Fibroblast of peridontal ligament (primary cell): ENCODE measurements around the gene OR2B2.
"Not testable (repeated sequence)": the region's sequence is repeated elsewhere in the genome, so short reads cannot be mapped to it uniquely, and the experiment has no call there.

Experiments used
- DNase-seq: peaks from one replicate; pipeline ENCODE4 v3.0.0-alpha.2; 2010; ENCODE audit errors: extremely low read depth

OR2B2 gene

GRCh38 chr6:27911956-27912446, at the start of gene OR2B2:
Gene OR2B2 (minus strand): TSS chr6:27912396. CDS start chr6:27912319, 77 bp downstream.
- DNase-seq: no peak

GRCh38 chr6:27957516-27957915, 45.3 kb upstream of the OR2B2 start:
- DNase-seq: no peak

GRCh38 chr6:27956941-27957340, 44.7 kb upstream of the OR2B2 start, which contains the start of gene OR2B6:
Gene OR2B6 (plus strand): TSS chr6:27957241. CDS start chr6:27957241, 0 bp downstream.
- no peak for DNase-seq

DNA sequence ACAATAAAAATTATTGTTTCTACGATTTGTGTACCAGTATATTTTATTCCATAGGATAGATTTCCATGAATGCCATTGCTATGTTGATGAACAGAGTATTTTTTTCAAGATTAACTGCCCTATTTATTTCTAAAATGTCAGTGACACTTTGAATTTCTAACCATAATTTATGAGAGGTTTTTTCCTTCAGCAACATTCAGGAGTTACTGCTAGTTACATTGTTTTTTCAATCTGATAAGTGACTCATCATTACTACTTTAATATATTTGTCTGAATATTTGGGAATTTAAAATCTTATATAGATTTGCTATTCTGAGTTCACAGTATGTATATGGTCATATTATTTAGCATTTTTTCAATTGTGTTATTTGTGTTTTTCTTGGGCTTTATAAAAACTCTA, 38.8 kb upstream of the OR2B2 start:
- no peak for DNase-seq

DNA sequence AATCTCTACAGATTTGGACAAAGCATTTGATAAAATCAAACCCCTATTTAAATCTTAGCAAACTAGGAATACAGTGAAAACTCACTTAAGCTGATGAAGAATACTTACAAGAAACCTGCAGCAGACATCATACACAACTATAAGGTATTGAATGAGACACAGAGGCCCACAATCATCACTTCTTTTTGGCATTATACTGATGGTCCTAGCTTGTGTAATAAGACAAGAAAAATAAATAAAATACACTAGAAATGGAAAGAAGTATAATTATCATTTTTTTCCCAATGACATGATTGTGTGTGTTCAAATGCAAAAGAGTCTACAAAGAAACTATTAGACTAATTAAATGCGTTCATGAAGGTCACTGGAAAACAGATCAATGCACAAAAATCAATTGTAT, 36.0 kb upstream of the OR2B2 start:
- no peak for DNase-seq

- DNase-seq: not testable (repeated sequence)
Observed at GRCh38 chr6:27943072-27943471, 30.9 kb upstream of the OR2B2 start.

GRCh38 chr6:27940766-27941165, 28.6 kb upstream of the OR2B2 start:
- DNase-seq: no peak

DNA sequence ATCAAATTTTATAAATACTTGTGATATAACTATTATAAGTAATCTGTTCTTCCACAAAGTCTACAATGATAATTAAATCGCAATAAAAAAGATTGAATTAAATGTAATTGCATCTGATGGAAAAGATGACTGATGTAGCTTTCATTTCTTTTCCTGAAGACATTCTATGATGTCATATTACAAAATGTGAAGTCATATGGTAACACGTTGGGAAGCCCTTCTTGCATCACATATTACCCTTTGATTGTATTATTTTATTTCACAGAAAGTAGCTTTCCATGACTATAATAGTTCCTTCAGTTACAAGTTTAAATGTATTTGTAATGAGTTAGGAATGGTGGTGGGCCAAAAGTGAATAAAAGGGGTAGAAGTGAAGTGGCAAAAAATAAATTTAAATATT, 19.0 kb upstream of the OR2B2 start:
- DNase-seq: no peak

DNA sequence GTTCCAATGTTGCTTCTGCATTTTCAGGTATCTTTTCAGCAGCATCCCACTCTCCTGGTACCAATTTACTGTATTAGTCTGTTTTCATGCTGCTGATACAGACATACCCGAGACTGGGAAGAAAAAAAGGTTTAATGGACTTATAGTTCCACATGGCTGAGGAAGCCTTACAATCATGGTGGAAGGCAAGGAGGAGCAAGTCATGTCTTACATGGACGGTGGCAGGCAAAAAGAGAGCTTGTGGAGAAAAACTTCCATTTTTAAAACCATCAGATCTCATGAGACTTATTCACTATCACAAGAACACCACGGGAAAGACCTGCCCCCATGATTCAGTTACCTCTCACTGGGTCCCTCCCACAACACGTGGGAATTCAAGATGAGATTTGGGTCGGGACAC, 17.7 kb upstream of the OR2B2 start:
- not testable (repeated sequence) for DNase-seq

GRCh38 chr6:27928041-27928440, 15.8 kb upstream of the OR2B2 start:
- not testable (repeated sequence) for DNase-seq

DNA sequence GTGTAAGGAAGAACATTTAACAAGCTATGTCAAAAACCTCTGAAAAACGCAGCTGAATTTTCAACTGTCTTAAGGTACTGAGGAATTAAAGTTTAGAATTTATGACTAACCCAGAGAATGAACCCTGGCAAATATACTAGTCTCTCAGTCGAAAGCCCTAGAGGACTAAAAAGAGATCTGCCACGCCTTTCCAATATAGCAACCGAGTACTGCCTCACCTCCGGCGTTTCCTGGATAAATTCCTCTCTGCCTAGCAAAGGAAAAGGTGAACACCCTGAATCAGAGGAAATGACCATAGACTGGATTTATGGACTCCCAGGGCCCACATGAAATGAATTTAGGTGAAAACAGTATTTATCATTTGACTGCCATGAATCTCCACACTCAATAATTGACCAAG, 12.0 kb upstream of the OR2B2 start:
- DNase-seq: no peak

GRCh38 chr6:27922949-27923348, 10.8 kb upstream of the OR2B2 start:
- no peak for DNase-seq

DNA sequence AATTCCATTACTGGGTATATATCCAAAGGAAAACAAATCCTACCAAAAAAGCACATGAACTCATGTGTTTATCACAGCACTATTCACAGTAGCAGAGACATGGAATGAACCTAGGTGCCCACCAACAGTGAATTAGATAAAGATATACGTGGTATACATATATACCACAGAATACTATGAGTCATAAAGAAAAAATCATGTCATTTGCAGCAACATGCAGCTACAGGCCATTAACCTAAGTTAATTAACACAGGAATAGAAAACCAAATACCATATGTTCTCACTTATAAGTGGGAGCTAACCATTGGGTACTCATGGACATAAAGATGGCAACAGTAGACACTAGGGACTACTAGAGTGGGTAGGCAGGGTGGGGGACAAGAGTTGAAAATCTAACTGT, 4.2 kb downstream of the OR2B2 start:
- DNase-seq: no peak

DNA sequence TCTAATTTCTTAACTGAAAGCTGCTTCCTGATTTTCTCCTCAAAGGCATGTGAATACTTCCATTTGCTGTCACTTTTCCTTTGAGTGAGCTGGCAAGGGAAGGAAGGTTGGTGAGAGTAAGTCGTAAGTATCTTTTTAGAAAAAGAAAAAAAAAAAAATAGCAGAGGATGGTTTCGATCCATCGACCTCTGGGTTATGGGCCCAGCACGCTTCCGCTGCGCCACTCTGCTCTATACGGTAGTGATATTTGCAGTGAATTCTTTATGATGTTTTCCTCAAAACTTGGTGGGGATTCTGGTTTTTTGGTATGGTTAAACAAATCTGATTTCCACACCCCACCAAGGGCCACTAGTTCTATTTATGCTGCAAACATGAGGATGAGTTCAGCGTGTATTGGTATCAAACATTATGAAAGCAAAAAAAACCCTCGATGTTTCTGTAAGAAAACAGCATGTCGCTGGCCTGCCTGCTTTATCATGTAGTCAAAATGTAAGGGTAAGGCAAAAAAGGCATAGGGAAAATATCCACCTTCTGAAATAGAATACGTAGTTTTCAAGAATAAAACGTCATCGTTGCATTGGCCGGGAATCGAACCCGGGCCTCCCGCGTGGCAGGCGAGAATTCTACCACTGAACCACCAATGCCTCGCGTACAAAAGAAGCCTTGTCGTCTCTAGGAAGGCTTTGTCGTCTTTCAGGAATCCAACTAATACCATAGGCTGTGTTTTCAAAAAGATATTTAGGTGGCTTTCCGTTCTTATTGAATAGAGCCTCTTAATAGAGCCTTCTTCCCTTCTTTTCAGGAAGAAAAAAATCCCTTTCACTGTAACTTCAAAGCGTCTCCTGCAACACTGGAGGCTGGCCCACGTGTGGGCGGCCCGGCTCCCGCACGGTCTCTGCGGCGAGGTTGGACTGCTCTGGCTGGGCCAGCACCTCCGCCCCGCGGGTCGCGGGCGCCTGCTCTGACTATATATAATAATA, 9.6 kb downstream of the OR2B2 start:
- DNase-seq: peak; percentile 90

GRCh38 chr6:27901801-27902200, 10.4 kb downstream of the OR2B2 start:
- no peak for DNase-seq

DNA sequence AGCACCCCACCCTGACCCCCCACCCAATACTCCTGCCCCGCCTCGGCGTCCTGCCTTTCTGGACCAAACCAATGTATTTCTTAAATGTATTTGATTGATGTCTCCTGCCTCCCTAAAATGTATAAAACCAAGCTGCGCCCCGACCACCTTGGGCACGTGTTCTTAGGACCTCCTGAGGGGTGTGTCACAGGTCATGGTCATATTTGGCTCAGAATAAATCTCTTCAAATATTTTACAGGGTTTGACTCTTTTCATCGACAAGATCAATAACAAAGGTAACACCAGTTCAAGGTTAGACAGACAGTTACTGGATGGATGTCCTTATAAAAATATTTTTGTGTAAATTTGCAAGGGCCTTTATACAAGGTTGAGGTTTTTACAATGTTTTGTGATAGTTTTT, 12.0 kb downstream of the OR2B2 start:
- not testable (repeated sequence) for DNase-seq

DNA sequence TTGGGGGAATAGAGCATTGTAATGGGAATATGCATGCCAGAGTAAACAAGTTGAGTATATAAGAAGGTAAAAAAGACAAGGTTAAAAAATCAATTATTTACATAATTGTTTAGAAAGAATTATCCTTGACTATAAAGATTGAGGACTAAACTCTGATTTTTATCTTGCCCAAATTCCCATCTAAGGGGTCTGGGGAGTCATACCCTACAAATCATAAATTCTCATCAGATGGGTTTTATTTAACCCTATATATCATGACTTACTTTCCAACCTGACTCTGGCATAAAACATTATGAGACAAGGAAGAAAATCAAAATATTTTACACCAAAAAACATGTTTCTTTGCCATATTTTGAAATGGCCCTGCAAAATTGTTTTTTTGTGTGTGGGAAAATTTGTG, 12.7 kb downstream of the OR2B2 start:
- no peak for DNase-seq

GRCh38 chr6:27897580-27898206, 14.5 kb downstream of the OR2B2 start:
- no peak for DNase-seq

GRCh38 chr6:27896398-27896796, 15.8 kb downstream of the OR2B2 start:
- DNase-seq: no peak

GRCh38 chr6:27894839-27895762, 17.1 kb downstream of the OR2B2 start:
- peak; percentile 92 for DNase-seq
